ENCODE data around the gene TOPBP1. TPM values are rescaled to one million over a fixed set of nuclear protein-coding genes. Genes with fewer than 3 reads are reported as not detected.
"Not testable (repeated sequence)": the region's sequence is repeated elsewhere in the genome, so short reads cannot be mapped to it uniquely, and the experiment has no call there.

Gene TOPBP1
- polyA plus RNA-seq, 1 donor (not counting 4 experiments of a cell fraction or from before 2014, with no cell fraction given), result 26.1 TPM

- FAIRE-seq, result no peak
- Histone ChIP-seq H3K36me3 (ENCODE audit: control insufficient read depth in 2 of 2, extremely low read depth in 1 of 2, insufficient read depth in 2 of 2, low read length in 2 of 2) (no peaks in the 10 kb centered on the region), H3K27me3 (ENCODE audit: control insufficient read depth, extremely low read depth, insufficient read depth, low read length) (peaks cover 16% of the 10 kb centered on the region), H3K9me1 (ENCODE audit: control insufficient read depth, extremely low read depth, insufficient read depth, low read length) (no peaks in the 10 kb centered on the region), H3K27ac (ENCODE audit: control insufficient read depth, insufficient read depth, low read length) (no peak overlapping the region), H2AFZ (ENCODE audit: control insufficient read depth, low read length) (no peak overlapping the region), H3K4me3 (ENCODE audit: control insufficient read depth in 2 of 3, extremely low read depth in 1 of 3, insufficient read depth in 2 of 3, low read depth in 1 of 3, low read length in 3 of 3) (no peak overlapping the region), H4K20me1 (ENCODE audit: control insufficient read depth, extremely low read depth, insufficient read depth, low read length) (no peaks in the 10 kb centered on the region), H3K9me3 (ENCODE audit: control insufficient read depth, low read depth, low read length) (no peaks in the 10 kb centered on the region), H3K4me2 (ENCODE audit: control insufficient read depth, extremely low read depth, insufficient read depth, low read depth, low read length) (no peak overlapping the region), H3K79me2 (ENCODE audit: control insufficient read depth, insufficient read depth, low read length) (no peaks in the 10 kb centered on the region), H3K9ac (ENCODE audit: control insufficient read depth, extremely low read depth, insufficient read depth, low read length) (no peak overlapping the region), H3K4me1 (ENCODE audit: control insufficient read depth, extremely low read depth, insufficient read depth, low read length) (no peaks in the 10 kb centered on the region)
- DNase-seq (ENCODE audit: low read depth, low spot score), result no peak
- no peak for TF ChIP-seq CTCF (optimal IDR thresholded peaks at IDR 0.05 in 1 of 3, IDR thresholded peaks at IDR 0.05 in 1 of 3, conservative IDR thresholded peaks at IDR 0.05 in 1 of 3; ENCODE audit: extremely low read depth in 1 of 3, insufficient read depth in 2 of 3, low read length in 3 of 3)
- no peak for TF ChIP-seq EZH2 (IDR thresholded peaks at IDR 0.05; ENCODE audit: low read length)
- dilution Hi-C loops (cut with MboI; ENCODE audit: extremely low pct_ligation_motif_present, low sequenced_read_pairs), result no loop called here
These were observed 8.3 kb upstream of the TOPBP1 start for GRCh38 chr3:133669949-133670524.

- H3K9ac ChIP-seq (ENCODE audit: control insufficient read depth, extremely low read depth, insufficient read depth, low read length), result no peak overlapping the region
- H3K27ac ChIP-seq (ENCODE audit: control insufficient read depth, insufficient read depth, low read length), result no peak overlapping the region
- H4K20me1 ChIP-seq (ENCODE audit: control insufficient read depth, extremely low read depth, insufficient read depth, low read length), result no peaks in the 10 kb centered on the region
- H3K4me1 ChIP-seq (ENCODE audit: control insufficient read depth, extremely low read depth, insufficient read depth, low read length), result peaks cover 8% of the 10 kb centered on the region
- DNase-seq (ENCODE audit: low read depth, low spot score) (no peak), FAIRE-seq (no peak)
- peaks cover 1% of the 10 kb centered on the region for H3K79me2 ChIP-seq (ENCODE audit: control insufficient read depth, insufficient read depth, low read length)
- no peaks in the 10 kb centered on the region for H3K9me3 ChIP-seq (ENCODE audit: control insufficient read depth, low read depth, low read length)
- no peaks in the 10 kb centered on the region for H3K9me1 ChIP-seq (ENCODE audit: control insufficient read depth, extremely low read depth, insufficient read depth, low read length)
- dilution Hi-C loops (cut with MboI; ENCODE audit: extremely low pct_ligation_motif_present, low sequenced_read_pairs), result no loop called here
- no peak overlapping the region for H3K4me3 ChIP-seq (ENCODE audit: control insufficient read depth in 2 of 3, extremely low read depth in 1 of 3, insufficient read depth in 2 of 3, low read depth in 1 of 3, low read length in 3 of 3)
- H3K27me3 ChIP-seq (ENCODE audit: control insufficient read depth, extremely low read depth, insufficient read depth, low read length), result no peaks in the 10 kb centered on the region
- H3K4me2 ChIP-seq (ENCODE audit: control insufficient read depth, extremely low read depth, insufficient read depth, low read depth, low read length), result no peak overlapping the region
- H2AFZ ChIP-seq (ENCODE audit: control insufficient read depth, low read length), result no peak overlapping the region
- no peak for TF ChIP-seq CTCF (optimal IDR thresholded peaks at IDR 0.05 in 1 of 3, IDR thresholded peaks at IDR 0.05 in 1 of 3, conservative IDR thresholded peaks at IDR 0.05 in 1 of 3; ENCODE audit: extremely low read depth in 1 of 3, insufficient read depth in 2 of 3, low read length in 3 of 3)
- no peak for TF ChIP-seq EZH2 (IDR thresholded peaks at IDR 0.05; ENCODE audit: low read length)
- no peaks in the 10 kb centered on the region for H3K36me3 ChIP-seq (ENCODE audit: control insufficient read depth in 2 of 2, extremely low read depth in 1 of 2, insufficient read depth in 2 of 2, low read length in 2 of 2)
These were observed 5.4 kb upstream of the TOPBP1 start for GRCh38 chr3:133667118-133667517.

- H3K9me3 ChIP-seq (ENCODE audit: control insufficient read depth, low read depth, low read length); H3K4me3 ChIP-seq (ENCODE audit: control insufficient read depth in 2 of 3, extremely low read depth in 1 of 3, insufficient read depth in 2 of 3, low read depth in 1 of 3, low read length in 3 of 3); H3K4me2 ChIP-seq (ENCODE audit: control insufficient read depth, extremely low read depth, insufficient read depth, low read depth, low read length); H3K27me3 ChIP-seq (ENCODE audit: control insufficient read depth, extremely low read depth, insufficient read depth, low read length); H3K27ac ChIP-seq (ENCODE audit: control insufficient read depth, insufficient read depth, low read length); H3K9ac ChIP-seq (ENCODE audit: control insufficient read depth, extremely low read depth, insufficient read depth, low read length); FAIRE-seq; H2AFZ ChIP-seq (ENCODE audit: control insufficient read depth, low read length); H3K36me3 ChIP-seq (ENCODE audit: control insufficient read depth in 2 of 2, extremely low read depth in 1 of 2, insufficient read depth in 2 of 2, low read length in 2 of 2); DNase-seq (ENCODE audit: low read depth, low spot score); H4K20me1 ChIP-seq (ENCODE audit: control insufficient read depth, extremely low read depth, insufficient read depth, low read length); dilution Hi-C loops (cut with MboI; ENCODE audit: extremely low pct_ligation_motif_present, low sequenced_read_pairs); H3K9me1 ChIP-seq (ENCODE audit: control insufficient read depth, extremely low read depth, insufficient read depth, low read length): not testable (repeated sequence)
- Histone ChIP-seq H3K79me2 (ENCODE audit: control insufficient read depth, insufficient read depth, low read length) (peaks cover 20% of the 10 kb centered on the region), H3K4me1 (ENCODE audit: control insufficient read depth, extremely low read depth, insufficient read depth, low read length) (peaks cover 12% of the 10 kb centered on the region)
These were observed 3.4 kb upstream of the TOPBP1 start for GRCh38 chr3:133665188-133665587.
